HG03457 (cell line): ENCODE data around the gene UGT1A1.

Source experiments
- ATAC-seq: cut with Tn5 transposase; IDR thresholded peaks from one replicate; pipeline ENCODE4 v1.9.1; 2021; ENCODE audit warnings: moderate number of reproducible peaks; ENCODE audit not compliant: unreplicated experiment

Gene UGT1A1

GRCh38 chr2:233794128-233794658 lies 34.1 kb downstream of the UGT1A1 start:
- no peak for ATAC-seq

GRCh38 chr2:233795735-233796171 lies 35.7 kb downstream of the UGT1A1 start:
- ATAC-seq: no peak

DNA sequence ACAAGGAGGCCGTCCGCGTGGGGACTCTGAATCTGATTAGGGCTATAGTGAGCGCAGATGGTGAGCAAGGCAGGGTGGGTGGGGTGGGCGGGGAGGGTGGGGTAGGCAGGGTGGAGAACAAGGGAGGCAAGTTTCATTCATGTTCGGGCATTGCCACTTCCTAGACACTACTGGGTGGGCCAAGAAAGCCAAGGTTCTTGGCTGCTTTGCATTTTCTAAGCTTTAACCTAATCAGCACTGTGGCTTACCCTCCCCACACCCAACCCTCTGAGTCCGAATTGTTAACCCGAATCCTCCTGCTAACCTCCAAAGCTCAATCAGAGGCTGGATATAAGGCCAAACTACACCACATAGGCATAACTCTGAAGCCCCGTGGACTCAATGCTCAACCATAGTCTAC lies 36.2 kb downstream of the UGT1A1 start:
- no peak for ATAC-seq

DNA sequence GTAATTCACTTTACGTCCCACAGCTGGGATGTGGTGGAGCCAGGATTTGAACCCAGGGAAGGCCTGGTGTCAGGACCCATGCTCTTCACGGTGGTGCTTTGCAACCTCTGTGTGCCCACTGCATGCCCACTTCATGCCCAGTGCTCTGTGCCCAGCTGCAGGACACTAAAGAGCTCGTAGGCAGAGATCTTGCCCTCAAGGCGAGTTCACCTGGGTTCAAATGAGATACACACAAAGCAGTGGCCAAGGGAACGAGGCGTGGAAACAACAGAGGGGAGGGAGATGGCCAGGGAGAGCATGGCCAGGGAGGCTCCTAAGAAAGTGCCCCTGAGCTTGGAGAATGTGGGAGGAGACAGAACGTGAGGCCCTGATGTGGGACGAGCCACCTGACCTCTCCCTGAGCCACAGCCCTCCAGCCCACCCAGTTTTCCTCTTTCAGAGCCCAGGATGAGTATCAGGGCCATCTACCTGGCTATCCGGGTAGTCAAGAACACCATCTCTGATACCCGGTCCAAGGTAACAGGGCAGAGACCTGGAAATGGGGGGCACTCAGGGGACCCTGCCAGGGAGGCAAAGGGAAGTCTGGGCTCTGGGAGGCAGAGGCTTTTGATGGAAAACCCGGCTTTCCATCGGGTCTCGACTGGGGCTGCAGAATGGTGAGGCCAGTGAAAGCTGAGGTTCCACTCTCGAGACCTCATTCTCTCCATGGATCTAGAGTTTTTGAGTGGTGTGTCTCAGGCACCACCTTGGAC lies 38.4 kb downstream of the UGT1A1 start:
- no peak for ATAC-seq

DNA sequence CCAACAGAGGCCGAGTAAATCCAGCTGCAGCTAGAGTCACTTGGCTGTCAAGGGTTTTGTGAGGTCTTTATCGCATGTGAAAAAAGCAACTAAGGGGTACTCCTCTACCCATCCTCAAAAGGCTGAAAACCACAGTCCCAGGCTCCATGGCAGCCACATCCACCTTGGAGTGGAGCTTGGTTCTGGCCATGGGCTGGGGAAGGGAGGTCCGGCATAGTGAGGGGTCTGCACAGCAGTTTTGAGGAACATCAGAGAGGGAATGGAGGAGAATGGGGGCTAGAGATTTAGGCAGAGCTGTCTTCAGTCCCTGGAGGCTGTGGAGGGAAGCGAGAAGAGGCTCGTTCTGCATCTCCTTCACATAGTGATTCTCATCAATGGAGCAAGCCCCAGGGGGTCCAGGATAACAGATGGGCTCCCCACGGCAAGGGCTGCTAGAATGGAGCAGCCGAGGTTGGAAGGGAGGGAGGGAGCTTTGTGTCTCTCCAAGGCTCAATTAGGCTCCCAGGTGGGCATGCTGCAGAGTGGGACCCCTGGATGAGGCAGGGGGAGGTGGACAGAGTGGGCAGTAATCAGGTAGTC lies 39.1 kb downstream of the UGT1A1 start:
- no peak for ATAC-seq

DNA sequence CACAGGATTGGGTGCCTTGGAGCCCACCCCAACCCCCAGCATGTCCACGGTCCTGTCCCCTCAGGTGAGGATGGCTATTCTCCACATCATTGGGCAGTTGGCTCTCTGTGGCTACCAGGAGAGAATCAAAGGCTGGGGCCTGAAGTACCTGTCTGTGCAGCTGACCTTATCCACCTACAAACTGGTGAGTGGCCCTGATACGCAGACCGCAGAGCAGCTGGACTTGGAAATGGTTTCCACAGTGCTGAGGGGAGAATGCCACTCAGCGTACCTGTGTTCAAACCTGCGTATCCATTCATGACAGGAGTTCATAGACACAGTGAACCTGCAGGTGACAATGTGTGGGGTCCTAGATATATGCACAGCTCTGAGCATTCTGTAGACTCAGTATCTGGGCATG lies 39.6 kb downstream of the UGT1A1 start:
- ATAC-seq: no peak

- no peak for ATAC-seq
Observed at GRCh38 chr2:233800208-233800607, 40.1 kb downstream of the UGT1A1 start.

GRCh38 chr2:233801357-233802131 lies 41.5 kb downstream of the UGT1A1 start:
- no peak for ATAC-seq

- ATAC-seq: no peak
Observed at GRCh38 chr2:233802132-233802815, 42.2 kb downstream of the UGT1A1 start.

GRCh38 chr2:233803292-233803911 lies 43.3 kb downstream of the UGT1A1 start:
- ATAC-seq: no peak

- no peak for ATAC-seq
Observed at GRCh38 chr2:233803994-233804393, 43.9 kb downstream of the UGT1A1 start.

- no peak for ATAC-seq
Observed at GRCh38 chr2:233807215-233807865, 47.3 kb downstream of the UGT1A1 start.

- no peak for ATAC-seq
Observed at GRCh38 chr2:233807966-233808935, 48.2 kb downstream of the UGT1A1 start.

GRCh38 chr2:233810385-233810784 lies 50.3 kb downstream of the UGT1A1 start:
- no peak for ATAC-seq

DNA sequence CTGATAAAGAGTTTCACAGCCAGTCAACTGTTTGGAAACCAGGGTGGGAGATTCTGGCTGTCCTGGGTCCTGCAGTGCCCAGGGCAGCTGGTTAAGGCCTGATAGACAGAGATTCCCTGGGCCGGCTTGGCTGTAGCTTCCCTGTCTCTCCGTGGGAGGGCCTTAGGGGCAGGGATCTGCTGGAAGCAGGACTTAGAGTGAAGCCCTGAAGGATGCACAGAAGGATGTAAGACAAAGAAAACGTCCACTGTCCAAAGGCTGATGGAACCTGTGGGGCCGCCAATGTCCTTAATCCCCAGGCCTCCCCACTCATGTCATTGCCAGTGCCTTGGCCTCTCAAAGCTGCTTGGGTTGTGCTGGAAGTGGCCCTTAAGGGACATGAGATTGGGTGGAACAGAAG lies 51.0 kb downstream of the UGT1A1 start:
- ATAC-seq: no peak

DNA sequence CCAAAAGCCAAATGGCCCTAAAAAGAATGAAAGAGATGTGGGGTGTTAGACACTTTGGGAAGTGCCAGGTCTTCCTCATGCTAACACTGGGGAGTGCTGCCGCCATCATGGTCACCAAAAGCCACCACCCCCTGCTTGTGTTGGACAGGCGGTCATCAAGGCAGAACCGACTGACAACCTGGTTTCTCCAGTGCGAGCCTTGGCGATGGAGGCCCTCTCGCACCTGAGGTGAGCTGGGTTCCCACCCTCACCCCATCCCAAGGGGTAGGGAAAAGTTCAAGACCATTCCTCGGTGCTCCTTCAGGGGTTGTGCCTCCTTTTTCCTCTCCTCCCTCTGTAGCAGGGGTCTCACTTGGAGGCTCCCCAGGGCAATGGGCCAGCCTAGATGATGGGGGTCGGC lies 51.7 kb downstream of the UGT1A1 start:
- no peak for ATAC-seq

DNA sequence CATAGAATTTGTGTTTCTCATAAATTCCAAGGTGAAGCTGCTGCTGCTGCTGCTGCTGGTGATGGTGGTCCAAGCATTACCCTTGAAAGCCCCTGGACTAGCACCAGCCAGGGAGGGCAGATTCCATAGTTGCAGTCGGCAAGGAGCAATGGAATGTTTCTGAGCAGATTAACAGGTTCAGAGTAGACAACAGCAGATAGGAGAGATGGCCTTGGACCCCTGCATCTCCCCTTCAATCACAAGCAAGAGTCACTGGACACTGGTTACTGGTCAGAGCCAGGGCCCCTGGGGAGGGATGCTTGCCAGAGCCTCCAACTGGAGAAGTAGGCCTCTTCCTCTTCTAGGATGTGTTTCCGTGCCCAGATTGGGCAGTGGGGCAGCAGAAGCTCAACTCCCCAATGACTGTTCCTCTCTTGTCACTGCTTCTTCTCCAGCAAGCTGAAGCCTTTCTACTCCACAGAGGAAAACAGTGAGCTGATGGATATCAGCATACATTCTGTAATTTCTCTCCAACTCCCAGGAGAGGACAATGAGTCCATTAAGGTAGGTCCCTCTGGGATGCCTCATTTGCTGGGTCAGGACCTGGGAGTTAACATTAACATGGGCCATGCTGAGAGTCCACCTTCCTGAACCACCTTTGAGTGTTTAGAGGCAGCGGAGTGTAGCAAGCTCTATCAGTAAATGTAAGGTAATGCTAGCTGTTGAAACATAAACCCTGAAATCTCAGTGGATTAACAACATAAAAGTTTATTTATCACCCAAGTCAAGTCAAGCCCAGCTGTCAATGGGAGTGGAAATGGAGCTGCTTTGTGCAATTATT lies 53.4 kb downstream of the UGT1A1 start:
- no peak for ATAC-seq
